Muscle layer of duodenum (tissue), 2 donors: ENCODE results near the gene FBXO2.

Source experiments
- H3K27ac ChIP-seq: one replicate; pipeline ENCODE4 v1.7.0; 2013; ENCODE audit warnings: mild to moderate bottlenecking, low read length
- H3K27me3 ChIP-seq: one replicate; pipeline ENCODE4 v1.7.0; 2013; ENCODE audit warnings: low read depth, mild to moderate bottlenecking, control low read depth, low read length
- H3K36me3 ChIP-seq, 2 donors: one replicate each; pipeline ENCODE4 v1.7.0; 2013; ENCODE audit warnings: low read length in 2 of 2, control low read depth in 1 of 2, mild to moderate bottlenecking in 1 of 2; ENCODE audit not compliant: insufficient read depth in 2 of 2, control insufficient read depth in 1 of 2
- H3K4me1 ChIP-seq, 2 donors: one replicate each; pipeline ENCODE4 v1.7.0; 2013; ENCODE audit warnings: low read length in 2 of 2, mild to moderate bottlenecking in 2 of 2, control low read depth in 1 of 2, moderate library complexity in 1 of 2; ENCODE audit not compliant: insufficient read depth in 2 of 2, control insufficient read depth in 1 of 2
- H3K4me3 ChIP-seq, 2 donors: one replicate each; pipeline ENCODE4 v1.7.0; 2013; ENCODE audit warnings: low read length in 2 of 2, low read depth in 1 of 2, mild to moderate bottlenecking in 1 of 2
- H3K9me3 ChIP-seq, 2 donors: one replicate each; pipeline ENCODE4 v1.7.0; 2013; ENCODE audit warnings: low read length in 2 of 2, control low read depth in 1 of 2, mild to moderate bottlenecking in 1 of 2; ENCODE audit not compliant: control insufficient read depth in 1 of 2
- donor health status: healthy.

FBXO2 gene

DNA sequence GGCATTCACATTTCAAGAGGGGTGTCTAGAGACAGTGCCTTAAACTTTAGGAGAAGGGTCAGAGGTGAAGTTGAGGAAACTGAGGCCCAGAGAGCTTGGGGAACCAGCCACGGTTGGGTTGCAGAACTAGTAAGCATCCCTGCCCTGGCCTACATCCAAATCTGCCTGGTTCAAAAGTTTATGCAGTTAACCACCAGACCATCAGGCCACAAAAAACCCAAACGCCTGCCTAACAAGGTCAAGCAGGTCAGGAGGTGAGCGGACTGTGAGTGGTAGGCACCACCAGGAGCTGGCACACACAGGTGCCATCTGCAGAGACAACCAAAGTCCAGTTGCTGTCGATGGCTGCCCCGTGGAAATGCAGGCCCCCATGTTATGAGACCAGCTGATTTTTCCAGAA, 51.2 kb downstream of the FBXO2 start:
- no peak overlapping the region for H3K4me3 ChIP-seq
- no peak overlapping the region for H3K27ac ChIP-seq
- no peaks in the 10 kb centered on the region for H3K4me1 ChIP-seq
- H3K9me3 ChIP-seq = peaks cover 0 to 3% of the 10 kb centered on the region in 2 donors
- H3K27me3 ChIP-seq = peaks cover 4% of the 10 kb centered on the region
- H3K36me3 ChIP-seq = no peaks in the 10 kb centered on the region

- Histone ChIP-seq H3K36me3 (no peaks in the 10 kb centered on the region), H3K27ac (no peak overlapping the region), H3K4me3 (no peak overlapping the region), H3K27me3 (peaks cover 4% of the 10 kb centered on the region), H3K4me1 (no peaks in the 10 kb centered on the region), H3K9me3 (peaks cover 0 to 3% of the 10 kb centered on the region in 2 donors)
Measured at GRCh38 chr1:11602424-11602823, 51.8 kb downstream of the FBXO2 start.

GRCh38 chr1:11600836-11601235, 53.4 kb downstream of the FBXO2 start:
- Histone ChIP-seq H3K27me3 (peaks cover 4% of the 10 kb centered on the region), H3K27ac (no peak overlapping the region), H3K9me3 (no peaks in the 10 kb centered on the region), H3K4me1 (no peaks in the 10 kb centered on the region), H3K36me3 (no peaks in the 10 kb centered on the region), H3K4me3 (no peak overlapping the region)

GRCh38 chr1:11599891-11600576, 54.2 kb downstream of the FBXO2 start:
- no peaks in the 10 kb centered on the region for H3K4me1 ChIP-seq
- peaks cover 4% of the 10 kb centered on the region for H3K27me3 ChIP-seq
- H3K9me3 ChIP-seq = no peaks in the 10 kb centered on the region
- H3K4me3 ChIP-seq = no peak overlapping the region
- no peaks in the 10 kb centered on the region for H3K36me3 ChIP-seq
- H3K27ac ChIP-seq = no peak overlapping the region

- H3K4me3 ChIP-seq = no peak overlapping the region
- H3K27ac ChIP-seq = no peak overlapping the region
- no peaks in the 10 kb centered on the region for H3K9me3 ChIP-seq
- no peaks in the 10 kb centered on the region for H3K36me3 ChIP-seq
- no peaks in the 10 kb centered on the region for H3K27me3 ChIP-seq
- H3K4me1 ChIP-seq = no peaks in the 10 kb centered on the region
Measured at GRCh38 chr1:11598461-11598860, 55.8 kb downstream of the FBXO2 start.
